Measurements from ENCODE around the gene SIAH1.

GRCh38 chr16:48353565-48354163, 31.5 kb downstream of the SIAH1 start:
- TF ChIP-seq POLR2A (IDR thresholded peaks at IDR 0.05): no peak
- TF ChIP-seq CTCF (IDR thresholded peaks at IDR 0.05): peak; percentile 73 to 99 (median 94)

Measured in adrenal gland (tissue), 5 donors.